K562 (cell line): ENCODE results near the gene ZNF48. TPM values are rescaled to one million over a fixed set of nuclear protein-coding genes. Genes with fewer than 3 reads are reported as not detected.

Experiments used
- BDP1 ChIP-seq: IDR thresholded peaks from 3 replicates; pipeline ENCODE4 v1.6.1; 2011; ENCODE audit not compliant: insufficient read length, insufficient read depth
- CCAR2 ChIP-seq: fragments of 200-400 bp; formaldehyde crosslinking; IDR thresholded peaks from 2 replicates; pipeline ENCODE4 v1.6.1; 2017; ENCODE audit warnings: mild to moderate bottlenecking, low read depth, low read length
- EZH2 ChIP-seq: IDR thresholded peaks from 2 replicates; pipeline ENCODE4 v1.6.1; 2012; ENCODE audit warnings: low read depth, mild to moderate bottlenecking, inconsistent platforms, low read length, borderline replicate concordance
- HDAC2 ChIP-seq: fragments of 450-650 bp; IDR thresholded peaks from 2 replicates; pipeline ENCODE4 v1.6.1; 2016; ENCODE audit warnings: mild to moderate bottlenecking
- KDM5B ChIP-seq: fragments of 200-600 bp; sonication (generic); IDR thresholded peaks from 2 replicates; pipeline ENCODE4 v1.6.1; 2012; ENCODE audit warnings: low read depth, mild to moderate bottlenecking, moderate library complexity, low read length, control low read depth, inconsistent platforms; ENCODE audit not compliant: insufficient replicate concordance
- MIER1 ChIP-seq: fragments of 450-650 bp; IDR thresholded peaks from 2 replicates; pipeline ENCODE4 v1.6.1; 2016; ENCODE audit warnings: antibody characterized with exemption, mild to moderate bottlenecking, low read depth
- MNT ChIP-seq, 2 experiments: fragments of 450-650 bp; conservative IDR thresholded peaks; 2 replicates each; pipeline ENCODE4 v1.6.1; 2017; ENCODE audit warnings: mild to moderate bottlenecking in 2 of 2, moderate library complexity in 2 of 2
- MTA3 ChIP-seq: fragments of 450-650 bp; formaldehyde crosslinking; IDR thresholded peaks from 2 replicates; pipeline ENCODE4 v1.6.1; 2017; ENCODE audit warnings: mild to moderate bottlenecking, borderline replicate concordance
- NELFE ChIP-seq: IDR thresholded peaks from 2 replicates; pipeline ENCODE4 v1.6.1; 2011; ENCODE audit warnings: mild to moderate bottlenecking; ENCODE audit not compliant: insufficient read depth, insufficient read length
- POLR3G ChIP-seq: IDR thresholded peaks from 2 replicates; pipeline ENCODE4 v1.6.1; 2011; ENCODE audit not compliant: insufficient read length, insufficient replicate concordance; ENCODE audit errors: extremely low read depth
- PPARD ChIP-seq: fragments of 250-450 bp; sonication (Bioruptor Pico); IDR thresholded peaks from 2 replicates; pipeline ENCODE4 v1.8.0; 2022; ENCODE audit warnings: inconsistent platforms, mild to moderate bottlenecking, moderate library complexity
- RB1 ChIP-seq: fragments of 450-650 bp; IDR thresholded peaks from 2 replicates; pipeline ENCODE4 v1.6.1; 2017; ENCODE audit warnings: low read depth, mild to moderate bottlenecking
- SAFB2 ChIP-seq: fragments of 200-400 bp; formaldehyde crosslinking; IDR thresholded peaks from 2 replicates; pipeline ENCODE4 v1.6.1; 2018; ENCODE audit warnings: borderline replicate concordance, low read length, low read depth, moderate library complexity; ENCODE audit not compliant: severe bottlenecking
- TAF9B ChIP-seq: fragments of 450-650 bp; IDR thresholded peaks from 2 replicates; pipeline ENCODE4 v1.6.1; 2018; ENCODE audit warnings: mild to moderate bottlenecking; ENCODE audit not compliant: partially characterized antibody
- TEAD4 ChIP-seq, 2 experiments: sonication (generic) in 1 of 2; formaldehyde crosslinking in 1 of 2; IDR thresholded peaks; 2 replicates each; pipeline versions ENCODE4 v1.6.1 to v1.8.0; 2012 to 2022; ENCODE audit warnings: borderline replicate concordance in 1 of 2, inconsistent platforms in 1 of 2, low read length in 1 of 2, mild to moderate bottlenecking in 1 of 2, missing genetic modification reagents in 1 of 2
- YBX1 ChIP-seq: fragments of 450-650 bp; IDR thresholded peaks from 2 replicates; pipeline ENCODE4 v1.7.1; 2016; ENCODE audit warnings: mild to moderate bottlenecking
- ZFPM2 ChIP-seq: fragments of 250-450 bp; sonication (Bioruptor Pico); IDR thresholded peaks from 2 replicates; pipeline ENCODE4 v1.5.1; 2022; ENCODE audit warnings: mild to moderate bottlenecking
- ZNF121 ChIP-seq: sonication (generic); formaldehyde crosslinking; conservative IDR thresholded peaks from 2 replicates; pipeline ENCODE4 v1.8.0; 2022; ENCODE audit warnings: missing genetic modification reagents
- ZNF280A ChIP-seq: fragments of 450-650 bp; IDR thresholded peaks from 2 replicates; pipeline ENCODE4 v1.6.1; 2018; ENCODE audit warnings: mild to moderate bottlenecking, low read depth; ENCODE audit not compliant: partially characterized antibody
- ZNF609 ChIP-seq: sonication (generic); formaldehyde crosslinking; IDR thresholded peaks from 2 replicates; pipeline ENCODE4 v1.8.1; 2023; ENCODE audit warnings: missing genetic modification reagents, mild to moderate bottlenecking, borderline replicate concordance
- polyA plus RNA-seq, 8 experiments: library from polyadenylated mRNA; depleted of rRNA in 4 of 8; stranded (reverse) in 5 of 8; unstranded in 3 of 8; fragments of >200 nt; fragmentation: Nextera tagmentation in 2 of 8; fragmentation: Illumina TruSeq in 1 of 8; extraction: Ambion mirVana in 2 of 8; extraction: Trizol in 1 of 8; gene quantifications; 2 replicates each; pipeline versions ENCODE4 v1.2.1 to v1.2.3, GENCODE V29; 2011 to 2014; ENCODE audit warnings: inconsistent platforms in 1 of 8, missing spikeins in 1 of 8
- total RNA-seq, 7 experiments: library from RNA; depleted of rRNA in 6 of 7; stranded (reverse); fragments of >200 nt in 6 of 7; fragmentation: Illumina TruSeq in 2 of 7; extraction: Trizol in 2 of 7; gene quantifications; 2 replicates each; pipeline versions ENCODE4 v1.2.1 to v1.2.3, GENCODE V29; 2011 to 2021; ENCODE audit warnings: low replicate concordance in 1 of 7

The ZNF48 gene
- total and polyA plus RNA-seq, 9 of the 15 experiments (the other 6 are each of a cell fraction or from before 2014, with no cell fraction given) = 0.38 to 11.6 (median 4.7) TPM

GRCh38 chr16:30445408-30446202 is 50.4 kb downstream of the ZNF48 start, which contains the start of gene SEPHS2 (continued):
- TF ChIP-seq ZNF609 = no peak; the same call in 1 of the 2 replicates
- peak; percentile 75 to 87 for TF ChIP-seq MNT (conservative IDR thresholded peaks at IDR 0.05)
- no peak for TF ChIP-seq CCAR2
- no peak for TF ChIP-seq ZFPM2
- no peak for TF ChIP-seq TEAD4 (IDR thresholded peaks at IDR 0.05; ENCODE audit: low read length)
- no peak for TF ChIP-seq TEAD4 (CRISPR knock-in tag; IDR thresholded peaks at IDR 0.05; ENCODE audit: borderline replicate concordance)
- TF ChIP-seq POLR3G = no peak
- TF ChIP-seq TAF9B = peak; percentile 68
- TF ChIP-seq ZNF280A = no peak
- TF ChIP-seq NELFE = peak; percentile 55
- no peak for TF ChIP-seq BDP1
- peak; percentile 100 for TF ChIP-seq MTA3
- TF ChIP-seq RB1 = peak; percentile 90
- TF ChIP-seq KDM5B = peak; percentile 98
- no peak for TF ChIP-seq YBX1
- TF ChIP-seq EZH2 = no peak
- TF ChIP-seq ZNF121 (CRISPR knock-in tag) = no peak
- no peak for TF ChIP-seq PPARD (CRISPR knock-in tag)
- no peak for TF ChIP-seq MIER1
- no peak; the same call in 1 of the 2 replicates for TF ChIP-seq HDAC2
- TF ChIP-seq SAFB2 = no peak
